GM12878 (cell line): ENCODE data around the gene TNF. TPM values are rescaled to one million over a fixed set of nuclear protein-coding genes. Genes with fewer than 3 reads are reported as not detected.

Experiments used
- BCL11A ChIP-seq: IDR thresholded peaks from 2 replicates; pipeline ENCODE4 v1.6.1; 2011; ENCODE audit warnings: low read depth, low read length
- CHD2 ChIP-seq: IDR thresholded peaks from 2 replicates; pipeline ENCODE4 v1.6.1; 2011; ENCODE audit warnings: low read depth, low read length, improper control_type of control experiment, borderline replicate concordance
- CTCF ChIP-seq, 3 experiments: IDR thresholded peaks in 2 of 3; conservative IDR thresholded peaks in 1 of 3; 2 replicates each; pipeline ENCODE4 v1.5.1; 2011; ENCODE audit warnings: low read depth in 3 of 3, low read length in 3 of 3, mild to moderate bottlenecking in 3 of 3, control low read depth in 2 of 3, moderate library complexity in 2 of 3, inconsistent platforms in 1 of 3, mixed read lengths in 1 of 3; ENCODE audit not compliant: control insufficient read depth in 2 of 3, insufficient read depth in 1 of 3; ENCODE audit errors: extremely low read depth in 1 of 3
- CUX1 ChIP-seq: IDR thresholded peaks from 2 replicates; pipeline ENCODE4 v1.6.1; 2012; ENCODE audit warnings: improper control_type of control experiment, low read depth, low read length; ENCODE audit not compliant: insufficient replicate concordance
- FOXK2 ChIP-seq: fragments of 450-650 bp; IDR thresholded peaks from 2 replicates; pipeline ENCODE4 v1.6.1; 2017; ENCODE audit warnings: mild to moderate bottlenecking, moderate library complexity
- HDGF ChIP-seq: fragments of 450-650 bp; IDR thresholded peaks from 2 replicates; pipeline ENCODE4 v1.6.1; 2016; ENCODE audit warnings: antibody characterized with exemption
- PAX5 ChIP-seq: IDR thresholded peaks from 2 replicates; pipeline ENCODE4 v1.6.1; 2011; ENCODE audit warnings: low read depth, low read length, borderline replicate concordance
- SUPT20H ChIP-seq: IDR thresholded peaks from 2 replicates; pipeline ENCODE4 v1.6.1; 2011; ENCODE audit warnings: low read depth, mild to moderate bottlenecking, low read length, moderate library complexity, borderline replicate concordance; ENCODE audit not compliant: control insufficient read depth
- WRNIP1 ChIP-seq: IDR thresholded peaks from 2 replicates; pipeline ENCODE4 v1.6.1; 2011; ENCODE audit warnings: low read depth, low read length, improper control_type of control experiment, borderline replicate concordance
- YY1 ChIP-seq: IDR thresholded peaks from 2 replicates; pipeline ENCODE4 v1.6.1; 2011; ENCODE audit warnings: low read depth, mild to moderate bottlenecking, low read length
- ZBTB11 ChIP-seq: fragments of 450-650 bp; formaldehyde crosslinking; IDR thresholded peaks from 2 replicates; pipeline ENCODE4 v1.5.0; 2022; ENCODE audit warnings: mild to moderate bottlenecking, missing genetic modification characterization
- ZBTB40 ChIP-seq: fragments of 450-650 bp; IDR thresholded peaks from 2 replicates; pipeline ENCODE4 v1.6.1; 2016; ENCODE audit warnings: mild to moderate bottlenecking, moderate library complexity, borderline replicate concordance
- ZNF274 ChIP-seq: IDR thresholded peaks from one replicate; pipeline ENCODE4 v1.8.0; 2011; ENCODE audit not compliant: insufficient read length, insufficient read depth
- polyA plus RNA-seq, 11 experiments: library from polyadenylated mRNA; depleted of rRNA in 4 of 11; unstranded in 6 of 11; stranded (reverse) in 5 of 11; fragments of >200 nt; fragmentation: Nextera tagmentation in 4 of 11; fragmentation: Illumina TruSeq in 1 of 11; extraction: Ambion mirVana in 4 of 11; extraction: Trizol in 1 of 11; gene quantifications; 1 replicate in 1 of 11; 2 replicates in 10 of 11; pipeline versions ENCODE4 v1.2.1 to v1.2.3, GENCODE V29; 2011 to 2016; ENCODE audit warnings: inconsistent platforms in 2 of 11, missing spikeins in 2 of 11, low read depth in 1 of 11
- total RNA-seq, 4 experiments: library from RNA; depleted of rRNA in 3 of 4; stranded (reverse); fragments of >200 nt in 3 of 4; fragmentation: Illumina TruSeq in 1 of 4; extraction: Trizol in 1 of 4; gene quantifications; 2 replicates each; pipeline versions ENCODE4 v1.2.1 to v1.2.3, GENCODE V29; 2013 to 2021

Gene TNF
- total and polyA plus RNA-seq, 10 of the 15 experiments (the other 5 are each of a cell fraction or from before 2014, with no cell fraction given) = 18.0 to 94.8 (median 61.9) TPM

GRCh38 chr6:31580807-31581433 is 5.6 kb downstream of the TNF start (continued):
- TF ChIP-seq CTCF (IDR thresholded peaks at IDR 0.05 in 2 of 3, conservative IDR thresholded peaks at IDR 0.05 in 1 of 3; ENCODE audit: control insufficient read depth in 2 of 3, extremely low read depth in 1 of 3, insufficient read depth in 1 of 3, low read depth in 3 of 3, low read length in 3 of 3) = peak; percentile 96 to 97 (median 97)
- no peak for TF ChIP-seq FOXK2
- TF ChIP-seq CUX1 = no peak
- no peak for TF ChIP-seq SUPT20H
- TF ChIP-seq BCL11A = 0 out of 2 replicates have a peak, but pooled peaks have one; percentile 25
- TF ChIP-seq ZNF274 = no peak
- no peak for TF ChIP-seq ZBTB40
- no peak for TF ChIP-seq ZBTB11 (CRISPR knock-in tag)
- TF ChIP-seq CHD2 = no peak; the same call in 1 of the 2 replicates
- no peak for TF ChIP-seq HDGF
- peak; percentile 86 for TF ChIP-seq YY1
- TF ChIP-seq PAX5 = peak; percentile 97
- no peak for TF ChIP-seq WRNIP1
